Calu3 (cell line): ENCODE data around the gene KRTAP5-8. TPM values are rescaled to one million over a fixed set of nuclear protein-coding genes. Genes with fewer than 3 reads are reported as not detected.
A peak's percentile ranks its signal among the peaks of the same experiment; 100 is the strongest.

Experiments used
- BruUV-seq: library from RNA; stranded (reverse); fragments of 400-500 nt; replicated peaks from 2 replicates; lab custom pipeline; 2021; lab: Mats Ljungman, UMichigan
- CTCF ChIA-PET: fragments of 300-600 bp; sonication (Branson Sonifier 250); formaldehyde crosslinking; loops from one replicate; lab custom pipeline; 2022; ENCODE audit warnings: antibody characterized with exemption; lab: Charles Lee
- DNase-seq: peaks from one replicate; pipeline ENCODE4 v3.0.0; 2022
- H3K27ac Mint-ChIP-seq: one replicate; pipeline ENCODE4 v1.8.0; 2022; ENCODE audit warnings: mixed read lengths; ENCODE audit not compliant: unreplicated experiment
- H3K27me3 Mint-ChIP-seq: one replicate; pipeline ENCODE4 v1.8.0; 2022; ENCODE audit warnings: mixed read lengths; ENCODE audit not compliant: unreplicated experiment
- H3K36me3 Mint-ChIP-seq: one replicate; pipeline ENCODE4 v1.8.0; 2022; ENCODE audit warnings: mild to moderate bottlenecking, moderate library complexity, mixed read lengths; ENCODE audit not compliant: insufficient read depth, unreplicated experiment
- H3K4me1 Mint-ChIP-seq: one replicate; pipeline ENCODE4 v1.8.0; 2022; ENCODE audit warnings: mild to moderate bottlenecking, low read depth, mixed read lengths; ENCODE audit not compliant: unreplicated experiment
- H3K4me3 Mint-ChIP-seq: one replicate; pipeline ENCODE4 v1.8.0; 2022; ENCODE audit warnings: mild to moderate bottlenecking, low read depth, moderate library complexity, mixed read lengths; ENCODE audit not compliant: unreplicated experiment
- H3K9me3 Mint-ChIP-seq: one replicate; pipeline ENCODE4 v1.8.0; 2022; ENCODE audit warnings: low read depth, mixed read lengths; ENCODE audit not compliant: unreplicated experiment
- CTCF ChIP-seq: fragments of 200-600 bp; IDR thresholded peaks from one replicate; pipeline ENCODE4 v1.8.0; 2022; ENCODE audit warnings: antibody characterized with exemption; ENCODE audit not compliant: unreplicated experiment
- intact Hi-C: fragments of 100-400 bp; cut with micrococcal nuclease; formaldehyde crosslinking; loops from one replicate; pipeline ENCODE4 v1.10.0; 2022; ENCODE audit not compliant: unreplicated experiment
- total RNA-seq: library from RNA; stranded (reverse); gene quantifications from 2 replicates; pipeline ENCODE4 v1.2.3, GENCODE V29; 2022

KRTAP5-8 gene
- total RNA-seq, 1 experiment from 2014 or later, result not detected

- H3K27ac Mint-ChIP-seq, result no peak overlapping the region
- CTCF ChIA-PET, result no interaction called here
- peak; percentile 20 for DNase-seq
- no peak for TF ChIP-seq CTCF
- no TSS peak for BruUV-seq
- H3K4me3 Mint-ChIP-seq, result no peak overlapping the region
- peaks cover 9% of the 10 kb centered on the region for H3K4me1 Mint-ChIP-seq
- H3K27me3 Mint-ChIP-seq, result no peaks in the 10 kb centered on the region
- peaks cover 16% of the 10 kb centered on the region for H3K36me3 Mint-ChIP-seq
- intact Hi-C loops, result no loop called here
- no peaks in the 10 kb centered on the region for H3K9me3 Mint-ChIP-seq
These were observed 37.2 kb upstream of the KRTAP5-8 start for GRCh38 chr11:71500601-71501021.

GRCh38 chr11:71501071-71501985 is 36.5 kb upstream of the KRTAP5-8 start:
- Mint-ChIP-seq H3K27me3 (no peaks in the 10 kb centered on the region), H3K27ac (no peak overlapping the region), H3K36me3 (peaks cover 13% of the 10 kb centered on the region), H3K4me3 (no peak overlapping the region), H3K4me1 (peaks cover 9% of the 10 kb centered on the region), H3K9me3 (no peaks in the 10 kb centered on the region)
- TF ChIP-seq CTCF, result no peak
- BruUV-seq, result no TSS peak
- DNase-seq, result no peak
- CTCF ChIA-PET, result no interaction called here
- intact Hi-C loops, result no loop called here

DNA sequence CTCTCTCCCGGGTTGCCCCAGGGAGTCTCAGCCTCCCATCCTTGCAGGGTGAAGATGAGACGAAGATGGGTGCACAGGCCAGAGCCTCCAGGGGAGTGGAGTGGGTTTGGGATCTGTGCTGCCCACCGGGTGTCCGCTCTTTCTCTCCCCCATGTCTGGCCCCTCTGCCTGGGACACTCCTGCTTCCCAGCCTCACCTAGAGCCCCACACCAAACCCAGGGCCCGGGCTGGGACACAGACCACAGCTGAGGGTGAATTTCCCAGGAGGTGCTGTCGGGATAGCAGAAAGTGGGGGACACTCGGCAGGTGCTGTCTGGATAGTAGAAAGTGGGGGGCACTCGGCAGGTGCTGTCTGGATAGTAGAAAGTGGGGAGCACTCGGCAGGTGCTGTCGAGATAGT is 35.8 kb upstream of the KRTAP5-8 start:
- CTCF ChIA-PET, result no interaction called here
- H3K27me3 Mint-ChIP-seq, result no peaks in the 10 kb centered on the region
- H3K36me3 Mint-ChIP-seq, result peaks cover 13% of the 10 kb centered on the region
- no peak for DNase-seq
- TF ChIP-seq CTCF, result no peak
- H3K9me3 Mint-ChIP-seq, result no peaks in the 10 kb centered on the region
- intact Hi-C loops, result no loop called here
- no peak overlapping the region for H3K27ac Mint-ChIP-seq
- peaks cover 9% of the 10 kb centered on the region for H3K4me1 Mint-ChIP-seq
- no peak overlapping the region for H3K4me3 Mint-ChIP-seq
- BruUV-seq, result no TSS peak

GRCh38 chr11:71502871-71503435 is 34.9 kb upstream of the KRTAP5-8 start:
- Mint-ChIP-seq H3K27me3 (no peaks in the 10 kb centered on the region), H3K9me3 (no peaks in the 10 kb centered on the region), H3K4me1 (peaks cover 9% of the 10 kb centered on the region), H3K27ac (no peak overlapping the region), H3K36me3 (peaks cover 5% of the 10 kb centered on the region), H3K4me3 (no peak overlapping the region)
- BruUV-seq, result no TSS peak
- CTCF ChIA-PET, result no interaction called here
- TF ChIP-seq CTCF, result no peak
- intact Hi-C loops, result no loop called here
- DNase-seq, result no peak
